KG1 (cell line): Measurements from ENCODE around the gene SLC44A5.
"Not testable (repeated sequence)": the region's sequence is repeated elsewhere in the genome, so short reads cannot be mapped to it uniquely, and the experiment has no call there.

Experiments used
- DNase-seq: peaks from one replicate; lab custom pipeline; 2025; lab: John Stamatoyannopoulos, UW

SLC44A5 gene

GRCh38 chr1:75449998-75450397 is 160.9 kb downstream of the SLC44A5 start:
- no peak for DNase-seq

- no peak for DNase-seq
These were observed 166.7 kb downstream of the SLC44A5 start for GRCh38 chr1:75444220-75444619.

- DNase-seq = no peak
These were observed 170.6 kb downstream of the SLC44A5 start for GRCh38 chr1:75440274-75440673.

- no peak for DNase-seq
These were observed 172.6 kb downstream of the SLC44A5 start for GRCh38 chr1:75438355-75438754.

GRCh38 chr1:75431843-75432242 is 179.1 kb downstream of the SLC44A5 start:
- DNase-seq = no peak

- no peak for DNase-seq
These were observed 180.4 kb downstream of the SLC44A5 start for GRCh38 chr1:75430526-75430925.

- no peak for DNase-seq
These were observed 184.2 kb downstream of the SLC44A5 start for GRCh38 chr1:75426688-75427087.

- DNase-seq = no peak
These were observed 185.8 kb downstream of the SLC44A5 start for GRCh38 chr1:75425001-75425650.

- DNase-seq = no peak
These were observed 187.3 kb downstream of the SLC44A5 start for GRCh38 chr1:75423616-75424015.

GRCh38 chr1:75423136-75423535 is 187.8 kb downstream of the SLC44A5 start:
- DNase-seq = no peak

GRCh38 chr1:75421371-75421770 is 189.5 kb downstream of the SLC44A5 start:
- no peak for DNase-seq

- no peak for DNase-seq
These were observed 195.7 kb downstream of the SLC44A5 start for GRCh38 chr1:75415187-75415586.

GRCh38 chr1:75412616-75413015 is 198.3 kb downstream of the SLC44A5 start:
- no peak for DNase-seq

GRCh38 chr1:75404681-75405080 is 206.2 kb downstream of the SLC44A5 start:
- not testable (repeated sequence) for DNase-seq

GRCh38 chr1:75403147-75403646 is 207.7 kb downstream of the SLC44A5 start:
- not testable (repeated sequence) for DNase-seq

GRCh38 chr1:75400716-75401115 is 210.2 kb downstream of the SLC44A5 start:
- no peak for DNase-seq

- no peak for DNase-seq
These were observed 214.2 kb downstream of the SLC44A5 start for GRCh38 chr1:75396745-75397144.

- no peak for DNase-seq
These were observed 214.7 kb downstream of the SLC44A5 start for GRCh38 chr1:75396260-75396659.

- DNase-seq = no peak
These were observed 216.4 kb downstream of the SLC44A5 start for GRCh38 chr1:75394386-75395139.

- no peak for DNase-seq
These were observed 218.6 kb downstream of the SLC44A5 start for GRCh38 chr1:75392278-75392677.

- DNase-seq = not testable (repeated sequence)
These were observed 235.2 kb downstream of the SLC44A5 start for GRCh38 chr1:75375476-75376447.

- no peak for DNase-seq
These were observed 237.3 kb downstream of the SLC44A5 start for GRCh38 chr1:75373542-75374159.
